Suppressor macrophage treated with lipopolysaccharide for 4 hours (primary cell): Measurements from ENCODE around the gene ZMYM2.
A peak's percentile ranks its signal among the peaks of the same experiment; 100 is the strongest.

Source experiments
- DNase-seq: peaks from one replicate; pipeline ENCODE4 v3.0.0-alpha.2; 2020

ZMYM2 gene

DNA sequence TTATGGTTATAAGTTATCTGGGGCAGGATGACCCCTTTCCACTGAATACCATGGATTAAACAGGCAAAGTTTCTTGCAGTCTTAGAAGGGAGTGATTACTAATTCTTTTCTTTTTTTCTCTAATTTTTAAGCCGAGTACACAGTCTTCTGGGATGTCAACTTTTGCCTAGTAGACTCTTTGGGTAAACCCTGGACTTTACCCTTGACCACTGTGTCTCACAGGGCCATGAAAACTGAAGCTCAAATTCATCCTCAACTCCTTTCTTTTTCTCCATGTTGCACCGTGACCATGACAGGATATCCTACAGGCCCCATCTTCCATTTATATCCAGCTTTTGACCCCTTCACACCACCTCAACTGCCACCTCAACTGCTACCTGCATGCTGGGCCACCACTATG, 150.5 kb downstream of the ZMYM2 start:
- DNase-seq = no peak

DNA sequence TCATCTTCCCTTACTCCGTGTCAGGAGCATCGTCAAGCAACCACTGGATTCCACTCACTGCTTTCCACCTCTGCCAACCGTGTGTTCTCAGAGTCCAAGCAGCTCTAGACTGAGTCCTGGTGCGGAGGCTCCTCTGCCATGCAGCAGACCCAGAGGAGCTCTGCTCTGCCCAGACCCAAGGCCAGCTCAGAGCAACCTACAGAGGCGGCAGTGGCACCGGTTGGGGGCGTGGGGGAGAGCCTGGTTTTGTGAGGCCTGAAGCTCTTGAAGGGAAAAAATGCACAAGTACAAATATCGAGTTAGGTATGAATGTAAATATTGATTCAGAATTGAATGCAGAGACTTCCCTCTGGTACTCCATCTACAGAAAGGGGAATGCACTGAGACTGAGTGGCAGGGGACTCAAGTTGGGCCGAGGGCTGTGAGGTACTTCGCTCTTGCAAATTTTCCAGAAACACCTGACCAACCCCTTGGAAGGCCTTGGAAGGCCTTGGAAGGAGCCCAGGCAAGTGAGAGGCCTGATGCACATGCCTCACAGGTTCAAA, 155.6 kb downstream of the ZMYM2 start:
- no peak for DNase-seq

DNA sequence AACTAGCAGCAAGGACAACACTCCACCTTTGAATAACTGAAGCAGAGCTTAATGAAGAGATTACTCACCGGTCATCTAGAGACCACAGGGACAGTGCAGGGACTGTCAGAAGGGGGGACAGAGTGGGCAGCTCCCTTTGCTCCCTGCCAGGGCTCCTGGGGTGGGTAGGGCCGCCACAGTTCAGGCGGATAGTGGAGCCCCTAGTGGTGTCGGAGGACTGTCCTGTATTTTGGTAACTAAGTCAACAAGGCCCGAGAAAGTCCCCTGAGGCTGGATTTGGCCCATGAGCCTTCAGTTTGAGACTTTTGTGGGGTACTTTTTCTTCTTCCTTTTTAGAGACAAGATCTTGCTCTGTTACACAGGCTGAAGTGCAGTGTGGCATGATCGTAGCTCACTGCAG, 157.7 kb downstream of the ZMYM2 start:
- no peak for DNase-seq

DNA sequence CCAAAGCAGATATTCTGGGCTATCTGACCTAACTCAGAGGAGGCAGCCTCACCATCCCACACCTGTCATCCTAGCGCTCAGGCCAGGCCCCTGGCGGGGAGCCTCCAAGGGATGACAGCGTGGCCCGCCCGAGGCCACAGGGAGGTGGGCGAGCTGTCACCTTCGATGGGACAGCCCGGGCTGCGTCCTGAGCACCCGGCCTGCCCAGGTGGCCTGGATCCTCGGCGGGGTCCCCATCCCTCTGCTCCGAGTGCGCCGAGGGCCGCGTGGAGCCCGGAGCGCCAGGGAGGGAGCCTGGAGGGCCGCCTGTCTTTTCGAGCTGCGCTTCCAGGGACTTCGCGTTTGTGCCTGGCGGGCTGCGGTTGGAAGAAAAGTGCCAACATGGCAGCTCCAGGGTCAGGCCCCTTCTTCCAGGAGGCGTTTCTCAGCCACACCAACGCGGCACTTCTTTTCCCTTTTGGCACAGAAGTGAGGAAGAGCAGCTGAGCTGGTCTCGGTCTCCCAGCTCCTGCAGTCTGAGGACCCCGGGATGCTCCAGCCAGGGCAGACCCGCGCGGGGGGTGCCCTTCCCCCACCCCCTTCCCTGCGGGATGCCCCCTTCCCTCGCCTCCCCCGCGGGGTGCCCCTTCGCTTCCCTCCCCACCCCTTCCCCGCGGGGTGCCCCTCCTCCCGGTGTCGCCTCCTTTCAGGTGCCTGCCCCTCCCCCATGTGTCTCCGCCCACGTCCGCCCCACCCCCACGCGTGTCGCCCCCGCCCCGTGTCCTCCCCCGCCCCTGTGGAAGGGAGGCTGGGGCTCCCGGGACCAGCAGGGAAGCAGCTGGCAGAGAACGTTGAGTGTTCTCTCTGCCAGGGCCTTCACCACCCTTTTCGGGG, 160.0 kb downstream of the ZMYM2 start:
- DNase-seq = no peak

DNA sequence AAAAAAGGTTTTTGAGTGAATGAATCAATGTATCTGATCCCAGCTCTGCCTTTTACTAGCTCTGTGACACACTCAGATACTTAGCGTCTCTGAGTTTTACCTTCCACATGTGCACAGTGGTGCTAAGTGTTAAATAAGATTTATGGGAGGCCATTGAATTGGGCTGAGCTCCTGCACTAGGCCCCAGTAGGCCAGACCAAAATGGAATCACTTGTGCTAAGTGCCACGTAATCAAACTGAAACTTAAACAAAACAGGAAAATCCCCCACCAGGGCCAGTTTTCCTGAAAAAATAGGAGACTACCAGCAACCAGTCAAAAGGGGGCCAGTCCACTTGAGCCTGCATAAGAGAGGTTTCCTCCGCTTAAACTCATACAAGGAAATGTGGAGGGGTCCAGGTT, 161.4 kb downstream of the ZMYM2 start:
- no peak for DNase-seq

DNA sequence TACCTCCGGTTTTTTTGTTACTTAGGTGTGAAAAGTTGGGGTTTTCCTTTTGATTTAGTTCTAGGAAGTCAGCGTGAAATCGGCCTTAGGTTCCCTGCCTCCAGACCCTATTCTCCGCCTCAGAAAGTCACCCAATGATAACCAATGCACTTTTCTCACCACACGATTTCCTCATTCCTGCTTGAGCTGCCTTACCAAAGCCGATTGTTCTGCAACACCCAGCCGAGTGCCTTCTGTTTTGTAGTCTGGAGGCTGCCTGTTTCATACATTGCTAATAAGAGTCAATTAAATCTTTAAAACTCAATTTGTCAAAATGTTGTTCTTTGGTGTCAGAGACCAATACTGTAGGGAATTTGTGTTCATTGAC, 162.6 kb downstream of the ZMYM2 start:
- peak; percentile 29 for DNase-seq

DNA sequence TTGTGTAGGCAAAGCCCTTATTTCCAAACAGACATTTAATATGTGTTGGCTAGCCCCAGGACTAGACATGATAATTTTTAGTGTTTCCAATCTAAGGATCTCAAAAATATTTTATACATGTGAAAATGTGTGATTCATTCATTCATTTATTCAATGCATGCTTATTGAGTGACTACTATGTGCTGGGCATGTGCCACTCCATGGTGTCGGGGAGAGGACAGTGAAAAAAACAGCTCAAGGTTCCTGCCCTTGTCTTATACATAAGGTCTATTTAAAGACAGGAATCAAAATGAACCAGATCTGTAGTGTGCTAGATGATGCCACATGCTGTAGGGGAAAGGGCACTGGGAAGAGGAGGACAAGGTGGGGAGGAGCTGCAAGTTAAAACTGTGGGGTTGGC, 165.8 kb downstream of the ZMYM2 start:
- DNase-seq = no peak

DNA sequence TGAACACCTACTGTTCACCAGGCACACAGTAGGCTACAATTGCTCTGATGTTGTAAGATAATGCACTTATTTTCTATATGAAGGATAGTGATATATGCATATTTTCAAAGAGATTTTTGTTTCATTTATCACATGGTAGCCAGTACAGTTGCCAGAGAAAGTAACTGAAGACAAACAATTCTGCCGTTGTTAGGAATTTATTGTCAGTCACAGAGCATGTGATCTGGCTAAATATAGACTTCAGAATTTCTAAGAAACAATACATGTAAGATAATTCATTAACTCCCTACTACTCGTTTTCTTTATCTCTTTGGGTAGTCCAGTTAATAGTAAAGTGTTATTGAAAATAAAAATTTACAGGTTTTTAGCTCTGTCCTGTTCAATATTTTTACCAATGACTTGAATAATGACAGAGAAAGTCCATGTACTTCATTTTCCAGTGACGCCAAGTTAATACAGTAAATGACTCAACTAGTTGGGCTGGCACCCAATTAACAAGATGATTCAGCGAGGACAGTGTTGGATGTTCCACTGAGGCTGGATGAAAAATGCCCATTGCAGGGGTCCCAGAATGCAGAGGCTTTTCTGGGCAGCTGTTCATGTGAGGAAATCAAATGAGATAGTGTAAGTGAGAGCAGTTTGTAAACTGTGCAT, 166.7 kb downstream of the ZMYM2 start:
- DNase-seq = no peak

DNA sequence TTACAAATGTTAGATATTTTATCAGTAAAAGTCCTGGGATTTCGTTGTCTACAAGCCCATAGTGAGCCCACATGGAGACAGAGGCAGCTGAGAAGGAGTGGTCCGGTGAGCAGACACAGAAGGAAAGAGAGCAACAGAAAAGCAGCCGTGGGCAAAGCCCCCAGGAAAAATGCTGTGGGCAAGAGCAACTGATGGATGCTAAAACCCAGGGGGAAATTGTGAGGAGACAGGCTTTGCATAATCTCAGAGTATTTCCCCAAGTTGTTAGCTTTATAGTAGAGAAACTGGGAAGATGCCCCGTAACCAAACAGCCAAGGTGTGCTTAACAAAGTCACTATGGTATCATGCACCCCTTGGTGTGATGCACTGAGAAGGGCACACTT, 167.2 kb downstream of the ZMYM2 start:
- no peak for DNase-seq

DNA sequence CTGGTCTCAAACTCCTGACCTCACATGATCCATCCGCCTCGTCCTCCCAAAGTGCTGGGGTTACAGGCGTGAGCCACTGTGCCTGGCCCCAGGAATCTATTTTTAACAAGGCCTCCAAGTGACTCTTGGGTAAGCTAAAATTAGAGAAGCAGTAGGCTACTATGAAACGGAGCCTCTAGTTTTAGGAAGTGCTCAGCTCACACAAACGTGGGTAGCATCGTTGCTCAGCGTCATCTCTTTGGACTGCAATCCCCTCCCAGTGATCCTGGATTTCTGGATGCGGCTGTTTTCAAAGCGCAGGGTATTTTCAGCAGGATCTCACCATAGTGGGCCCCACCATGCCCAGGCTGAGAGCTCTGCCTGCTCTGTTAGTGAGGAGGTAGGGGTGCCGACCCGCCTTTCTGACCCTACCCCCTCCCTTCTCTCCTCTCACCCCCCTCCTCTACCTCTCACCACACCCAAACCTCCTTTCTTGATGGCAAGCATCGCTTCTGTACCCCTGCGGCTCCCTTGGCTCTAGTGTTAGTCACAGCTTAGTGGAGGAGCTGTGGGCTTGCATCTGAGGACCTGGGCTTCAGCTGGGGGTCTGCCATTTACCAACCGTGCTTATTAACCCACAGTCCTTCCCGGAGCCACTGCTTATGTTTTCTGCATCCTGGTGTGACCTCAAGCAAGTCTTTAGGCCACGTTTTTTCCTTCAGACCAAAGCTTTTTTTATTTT, 168.2 kb downstream of the ZMYM2 start:
- peak; percentile 86 for DNase-seq

DNA sequence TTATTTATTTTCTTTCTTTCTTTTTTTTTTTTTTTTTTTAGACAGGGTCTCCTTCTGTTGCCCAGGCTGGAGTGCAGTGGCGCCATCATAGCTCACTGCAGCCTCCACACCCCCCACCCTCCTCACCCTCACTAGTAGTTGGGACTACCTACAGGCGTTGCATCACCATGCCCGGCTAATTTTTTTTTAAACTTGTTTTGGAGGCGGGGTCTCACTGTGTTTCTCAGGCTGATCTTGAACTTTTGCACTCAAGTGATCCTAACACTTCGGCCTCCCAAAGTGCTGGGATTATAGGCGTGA, 168.7 kb downstream of the ZMYM2 start:
- DNase-seq = no peak

DNA sequence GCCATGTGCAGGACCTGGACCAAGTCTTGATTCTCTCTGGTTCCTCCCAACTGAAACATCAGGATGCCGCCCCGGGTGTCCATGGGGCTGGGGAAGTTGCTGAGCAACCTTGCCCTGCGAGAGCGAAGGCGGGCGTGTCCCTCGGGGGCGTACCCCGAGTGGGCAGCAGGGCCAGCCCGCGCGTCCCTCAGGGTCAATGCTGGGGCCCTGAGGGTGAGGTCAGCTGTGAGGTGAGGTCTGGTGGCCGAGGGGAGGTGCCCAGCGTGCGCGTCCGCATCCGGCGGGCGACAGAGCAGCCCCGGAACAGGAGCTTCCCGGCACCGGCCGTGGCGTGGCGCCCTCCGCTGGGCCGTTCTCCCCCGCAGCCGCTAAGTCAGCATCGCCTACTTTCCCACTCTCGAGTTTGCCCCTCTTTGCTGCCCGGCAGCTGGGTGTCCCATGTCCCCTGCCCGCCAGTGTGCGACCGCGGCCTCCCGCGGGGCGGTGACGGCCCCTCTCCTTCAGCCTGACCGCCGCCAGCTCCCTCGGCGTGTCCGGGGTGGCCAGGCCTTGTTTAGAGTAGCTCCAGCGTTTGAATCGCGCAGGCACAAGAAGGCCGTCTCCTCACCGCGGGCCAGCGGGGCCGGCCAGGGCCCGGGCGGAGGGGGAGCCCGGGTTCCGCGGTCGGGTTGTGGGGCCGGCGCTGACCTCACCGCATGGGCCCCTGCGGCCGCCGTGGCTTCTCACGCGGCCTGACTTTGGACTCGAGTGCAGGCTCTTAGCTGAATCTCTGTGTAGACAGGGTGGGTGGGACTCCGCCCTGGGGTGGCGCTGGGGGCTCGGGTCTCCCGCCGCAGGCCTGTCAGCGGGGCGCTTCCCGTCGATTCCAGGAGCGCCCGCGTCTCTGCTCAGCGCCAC, 169.3 kb downstream of the ZMYM2 start:
- peak; percentile 72 for DNase-seq

DNA sequence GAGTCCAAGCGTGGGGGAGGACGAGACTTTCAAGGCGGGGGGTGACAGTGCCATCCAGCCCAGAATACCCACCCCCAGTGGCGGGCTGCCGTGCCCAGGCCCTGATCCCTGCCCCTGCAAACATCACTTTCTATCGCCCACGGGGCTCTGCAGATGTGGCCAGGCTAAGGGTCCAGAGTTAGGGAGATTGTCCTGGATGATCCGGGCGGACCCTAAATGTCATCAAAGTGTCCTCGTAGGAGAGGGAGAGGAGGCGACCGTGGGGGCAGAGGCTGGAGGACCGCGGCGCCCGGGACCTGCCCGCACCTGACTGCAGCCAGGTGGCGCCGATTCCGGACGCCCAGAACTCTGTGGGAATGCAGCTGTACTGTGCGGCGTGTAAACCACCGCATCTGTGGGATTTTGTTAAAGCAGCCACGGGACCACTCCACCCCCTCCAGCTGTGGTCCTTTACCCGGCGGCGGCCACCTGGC, 170.0 kb downstream of the ZMYM2 start:
- no peak for DNase-seq

DNA sequence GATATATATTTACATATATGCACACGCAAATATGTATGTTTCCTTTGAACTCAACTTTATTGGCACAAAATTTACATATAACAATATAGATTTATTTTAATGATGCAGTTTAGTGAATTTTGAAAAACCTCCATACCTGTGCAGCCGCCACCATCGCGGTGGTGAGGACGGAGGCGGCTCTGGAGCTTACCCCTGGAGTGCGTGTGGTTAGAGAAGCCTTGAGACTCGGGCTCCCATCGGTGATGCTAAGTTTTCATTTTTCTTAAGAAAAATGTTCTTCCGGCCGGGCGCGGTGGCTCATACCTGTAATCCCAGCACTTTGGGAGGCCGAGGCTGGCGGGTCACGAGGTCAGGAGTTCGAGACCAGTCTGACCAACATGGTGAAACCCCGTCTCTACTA, 170.5 kb downstream of the ZMYM2 start:
- DNase-seq = no peak

DNA sequence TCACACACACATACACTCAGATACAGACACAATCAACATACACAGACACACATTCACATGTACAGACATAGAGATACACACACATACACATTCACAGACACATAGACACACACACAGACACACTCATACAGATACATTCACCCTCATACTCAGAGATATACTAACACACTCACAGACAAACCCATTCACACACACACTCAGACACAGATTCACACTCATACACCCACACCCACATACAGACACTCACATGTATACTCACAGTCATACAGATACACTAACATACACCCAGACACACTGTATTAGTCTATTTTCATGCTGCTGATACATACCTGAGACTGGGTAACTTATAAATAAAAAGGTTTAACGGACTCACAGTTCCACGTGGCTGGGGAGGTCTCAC, 171.5 kb downstream of the ZMYM2 start:
- no peak for DNase-seq

DNA sequence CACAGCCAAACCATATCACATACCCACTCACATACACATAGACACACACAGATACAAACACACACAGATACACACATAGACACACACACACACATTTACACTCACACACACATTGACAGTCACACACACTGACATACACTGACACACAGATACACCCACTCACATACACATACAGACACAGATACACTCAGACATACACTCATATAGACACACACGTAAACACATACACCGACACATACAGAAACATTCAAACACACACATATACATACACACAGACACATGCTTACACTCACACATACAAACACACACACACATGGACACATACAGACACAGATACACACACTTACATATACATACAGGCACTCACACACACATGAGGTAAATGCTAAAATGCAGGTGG, 172.1 kb downstream of the ZMYM2 start:
- DNase-seq = no peak

DNA sequence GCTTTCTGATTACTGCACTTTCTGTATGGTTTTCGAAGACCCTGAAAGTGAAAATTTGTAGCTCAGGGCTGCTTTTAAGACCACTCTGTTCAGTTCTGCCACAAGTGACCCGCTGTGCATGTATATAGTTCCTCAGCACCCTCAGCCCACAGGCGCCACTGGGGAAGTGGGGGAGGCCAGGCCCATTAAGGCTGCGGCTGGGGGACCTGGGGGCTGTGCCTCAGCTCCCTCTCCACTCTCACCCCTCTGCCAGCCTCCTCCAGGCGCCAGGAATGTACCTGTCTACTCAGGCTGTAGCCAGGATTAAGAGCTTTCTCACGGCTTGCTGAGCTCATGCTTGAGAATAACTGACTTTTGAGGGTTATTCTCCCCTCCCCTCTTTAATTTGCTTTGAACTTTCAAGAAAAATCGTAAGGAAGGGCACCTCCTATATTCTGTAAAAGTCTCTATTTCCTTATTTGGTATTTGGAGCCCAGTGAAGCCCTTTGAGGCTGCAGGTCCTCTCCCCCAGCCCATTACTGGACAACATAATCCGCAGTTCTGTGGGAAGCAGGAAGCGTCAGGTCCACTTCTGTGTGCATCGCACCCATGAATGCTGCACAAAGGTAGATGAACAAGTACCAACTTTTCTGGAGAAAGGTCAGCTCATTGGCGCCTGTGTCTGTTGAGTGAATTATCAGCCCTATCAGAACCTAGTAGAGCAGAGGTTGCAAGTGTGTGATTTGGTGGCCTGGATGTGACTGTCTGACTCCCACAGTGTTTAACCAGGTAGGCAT, 172.7 kb downstream of the ZMYM2 start:
- DNase-seq = no peak

DNA sequence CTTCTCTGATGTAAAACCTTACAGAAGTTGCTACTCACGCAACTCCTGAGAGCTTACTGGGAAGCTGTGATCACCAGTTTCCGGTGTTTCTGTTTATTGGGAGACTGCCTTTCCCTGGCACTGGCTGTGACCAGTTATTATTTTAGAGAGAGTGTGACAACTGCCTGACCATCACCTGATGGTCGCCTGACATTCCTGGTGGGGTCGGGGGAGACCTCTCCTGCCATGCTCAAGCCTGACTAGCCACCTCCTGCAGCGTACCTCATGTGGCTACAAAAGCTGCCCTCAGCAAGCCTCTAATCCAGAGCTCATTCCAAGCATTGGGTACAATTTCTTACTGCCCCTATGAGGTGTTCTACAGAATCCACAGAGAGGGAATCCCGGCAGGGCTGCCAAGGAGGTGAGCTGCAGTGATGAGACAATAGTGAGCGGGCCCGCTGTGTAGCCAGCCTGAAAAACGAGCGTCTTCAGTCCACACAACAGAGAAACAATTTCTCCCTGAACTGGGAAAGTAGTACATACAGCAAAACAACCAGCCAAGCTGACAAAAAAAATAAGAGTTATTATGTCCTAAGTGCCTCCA, 173.6 kb downstream of the ZMYM2 start:
- no peak for DNase-seq

DNA sequence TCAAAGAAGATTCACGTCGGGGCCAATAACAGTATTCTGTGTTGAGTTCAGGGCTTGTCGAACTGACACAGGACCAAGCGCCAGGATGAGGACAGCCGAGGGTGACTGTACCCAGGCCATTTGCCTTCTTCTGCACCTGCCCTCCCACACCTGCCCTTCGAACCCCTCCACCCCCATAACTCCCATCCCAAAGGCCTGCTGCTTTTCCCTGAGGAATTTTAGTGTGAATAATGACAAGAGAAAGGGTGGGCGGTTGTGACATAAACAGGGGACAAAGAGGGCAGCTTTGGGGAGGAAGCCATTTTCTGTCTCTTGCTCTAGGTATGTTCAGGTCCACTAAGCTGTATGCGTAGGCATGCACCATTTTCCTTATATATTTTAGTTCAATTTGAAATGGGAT, 176.2 kb downstream of the ZMYM2 start:
- DNase-seq = no peak

DNA sequence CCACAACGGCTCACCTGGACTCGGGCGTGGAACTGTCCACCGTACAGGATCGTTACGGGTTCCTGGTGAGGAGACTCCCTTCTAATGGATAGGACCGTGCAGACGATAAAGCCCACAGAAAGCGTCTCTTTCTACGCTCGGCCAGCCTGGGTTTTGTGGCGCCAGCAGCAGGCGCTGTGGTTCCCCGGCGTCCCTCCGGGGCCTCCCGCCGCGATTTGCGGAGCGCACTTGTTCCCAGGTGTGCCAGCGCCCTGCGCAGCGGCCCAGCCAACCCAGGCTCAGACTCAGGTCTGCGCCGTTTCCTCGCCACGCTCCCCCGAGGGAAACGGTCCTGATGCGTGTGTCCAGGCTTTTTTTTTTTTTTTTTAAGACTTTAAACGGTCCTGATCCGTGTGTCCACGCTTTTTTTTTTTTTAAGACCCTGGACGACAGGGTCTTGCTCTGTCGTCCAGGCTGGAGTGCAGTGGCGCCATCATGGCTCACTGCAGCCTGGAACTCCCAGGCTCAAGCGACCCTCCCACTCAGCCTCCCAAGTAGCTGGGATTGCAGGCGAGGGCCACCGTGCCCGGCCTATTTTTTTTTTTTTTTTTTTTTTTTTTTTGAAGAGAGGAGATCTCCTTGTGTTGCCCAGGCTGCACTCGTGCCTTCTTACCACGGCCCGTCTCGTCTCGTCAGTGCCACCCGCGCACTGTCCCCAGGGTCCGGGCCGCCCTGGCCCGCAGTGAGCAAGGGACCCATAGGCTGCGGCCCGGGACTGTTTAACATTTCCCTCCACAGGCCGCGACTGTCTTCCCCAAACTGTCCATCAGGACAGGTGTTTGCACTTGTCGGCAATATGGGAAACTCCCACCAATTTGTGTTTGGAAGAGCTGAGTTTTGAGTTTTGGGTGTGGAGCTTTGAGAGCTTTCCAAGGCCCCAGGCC, 178.5 kb downstream of the ZMYM2 start:
- peak; percentile 49 for DNase-seq
